Measurements from ENCODE around the gene IGDCC3. TPM values are rescaled to one million over a fixed set of nuclear protein-coding genes. Genes with fewer than 3 reads are reported as not detected.

IGDCC3 gene
- total RNA-seq, 4 donors from 2014 or later, result 0.82 to 5.5 TPM; not detected in 2

DNA sequence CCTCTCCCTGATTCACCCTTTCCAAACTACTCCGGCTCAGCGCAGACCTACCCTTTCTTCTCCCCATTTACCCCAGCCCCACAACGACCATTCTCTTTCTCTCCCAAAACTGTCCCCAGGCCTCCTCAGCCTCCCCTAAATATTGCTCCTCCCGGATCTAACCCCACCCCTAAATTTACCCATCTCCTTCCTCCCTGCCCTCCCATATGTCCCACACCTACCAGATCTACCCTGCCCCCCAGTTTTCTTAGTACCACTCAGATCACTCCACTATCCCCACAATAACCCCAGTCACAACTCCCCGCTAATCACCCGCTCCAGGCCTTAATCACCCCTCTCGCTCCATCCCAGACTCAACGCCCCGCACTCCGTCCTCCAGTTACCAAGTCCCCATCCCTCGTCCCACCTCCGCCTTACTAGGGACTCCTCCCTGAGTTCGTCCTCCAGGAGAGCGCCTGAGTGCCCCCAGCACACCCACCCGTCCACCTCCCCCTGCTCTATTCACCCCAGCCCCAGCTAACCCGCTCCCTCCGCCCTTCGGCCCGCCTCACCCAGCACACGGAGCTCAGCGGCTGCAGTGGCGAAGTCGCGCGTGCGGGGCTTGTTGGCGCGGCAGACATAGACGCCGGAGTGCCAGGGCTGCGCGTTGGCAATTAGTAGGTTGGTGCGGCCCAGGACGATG, 18.6 kb upstream of the IGDCC3 start:
- DNase-seq, result no peak
- H3K36me3 ChIP-seq, result no peaks in the 10 kb centered on the region
- intact Hi-C loops (cut with DNase I; ENCODE audit: low total_unique reads), result no loop called here
- no peak overlapping the region for H3K27ac ChIP-seq
- peaks cover 0 to 4% of the 10 kb centered on the region in 2 donors for H3K4me1 ChIP-seq
- no peak overlapping the region for H3K4me3 ChIP-seq
- TF ChIP-seq, protein P1, sequence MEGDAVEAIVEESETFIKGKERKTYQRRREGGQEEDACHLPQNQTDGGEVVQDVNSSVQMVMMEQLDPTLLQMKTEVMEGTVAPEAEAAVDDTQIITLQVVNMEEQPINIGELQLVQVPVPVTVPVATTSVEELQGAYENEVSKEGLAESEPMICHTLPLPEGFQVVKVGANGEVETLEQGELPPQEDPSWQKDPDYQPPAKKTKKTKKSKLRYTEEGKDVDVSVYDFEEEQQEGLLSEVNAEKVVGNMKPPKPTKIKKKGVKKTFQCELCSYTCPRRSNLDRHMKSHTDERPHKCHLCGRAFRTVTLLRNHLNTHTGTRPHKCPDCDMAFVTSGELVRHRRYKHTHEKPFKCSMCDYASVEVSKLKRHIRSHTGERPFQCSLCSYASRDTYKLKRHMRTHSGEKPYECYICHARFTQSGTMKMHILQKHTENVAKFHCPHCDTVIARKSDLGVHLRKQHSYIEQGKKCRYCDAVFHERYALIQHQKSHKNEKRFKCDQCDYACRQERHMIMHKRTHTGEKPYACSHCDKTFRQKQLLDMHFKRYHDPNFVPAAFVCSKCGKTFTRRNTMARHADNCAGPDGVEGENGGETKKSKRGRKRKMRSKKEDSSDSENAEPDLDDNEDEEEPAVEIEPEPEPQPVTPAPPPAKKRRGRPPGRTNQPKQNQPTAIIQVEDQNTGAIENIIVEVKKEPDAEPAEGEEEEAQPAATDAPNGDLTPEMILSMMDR (IDR thresholded peaks at IDR 0.05), result no peak
- no peak for TF ChIP-seq POLR2A (IDR thresholded peaks at IDR 0.05)
- no peaks in the 10 kb centered on the region for H3K9me3 ChIP-seq
- H3K27me3 ChIP-seq, result no peaks in the 10 kb centered on the region

DNA sequence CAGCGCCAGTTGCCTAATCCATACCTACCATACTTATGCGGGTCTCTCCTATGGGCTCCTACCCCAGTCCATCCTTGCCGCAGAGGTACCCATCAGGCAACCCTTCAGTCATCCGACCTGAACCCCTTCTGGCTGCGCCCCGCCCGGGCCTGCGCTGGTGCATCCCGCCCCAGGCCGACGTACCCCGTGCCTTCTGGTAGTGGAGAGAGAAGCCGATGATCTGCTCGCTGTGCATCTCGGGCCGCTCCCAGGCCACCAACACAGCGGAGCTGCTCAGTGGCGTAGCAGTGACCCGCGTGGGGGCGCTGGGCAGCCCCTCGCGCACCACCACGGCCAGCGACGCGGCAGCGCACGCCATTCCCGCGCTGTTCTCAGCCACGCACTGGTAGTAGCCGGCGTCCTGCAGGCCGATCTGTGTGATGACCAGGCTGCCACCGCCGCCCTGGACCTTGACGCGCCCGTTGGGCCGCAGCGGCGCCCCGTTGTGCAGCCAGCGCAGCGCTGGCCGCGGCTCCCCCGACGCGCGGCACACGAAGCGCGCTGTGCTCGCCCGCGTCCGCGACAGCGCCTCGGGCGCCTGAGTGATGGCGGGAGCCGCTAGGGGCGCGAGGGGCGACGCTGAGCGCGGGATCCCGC, 17.9 kb upstream of the IGDCC3 start:
- H3K36me3 ChIP-seq, result no peaks in the 10 kb centered on the region
- no peaks in the 10 kb centered on the region for H3K9me3 ChIP-seq
- H3K27ac ChIP-seq, result no peak overlapping the region
- no peaks in the 10 kb centered on the region for H3K4me1 ChIP-seq
- TF ChIP-seq, protein P1 (IDR thresholded peaks at IDR 0.05), result no peak
- TF ChIP-seq POLR2A (IDR thresholded peaks at IDR 0.05), result no peak
- intact Hi-C loops (cut with DNase I; ENCODE audit: low total_unique reads), result no loop called here
- no peak overlapping the region for H3K4me3 ChIP-seq
- no peak for DNase-seq
- no peaks in the 10 kb centered on the region for H3K27me3 ChIP-seq

DNA sequence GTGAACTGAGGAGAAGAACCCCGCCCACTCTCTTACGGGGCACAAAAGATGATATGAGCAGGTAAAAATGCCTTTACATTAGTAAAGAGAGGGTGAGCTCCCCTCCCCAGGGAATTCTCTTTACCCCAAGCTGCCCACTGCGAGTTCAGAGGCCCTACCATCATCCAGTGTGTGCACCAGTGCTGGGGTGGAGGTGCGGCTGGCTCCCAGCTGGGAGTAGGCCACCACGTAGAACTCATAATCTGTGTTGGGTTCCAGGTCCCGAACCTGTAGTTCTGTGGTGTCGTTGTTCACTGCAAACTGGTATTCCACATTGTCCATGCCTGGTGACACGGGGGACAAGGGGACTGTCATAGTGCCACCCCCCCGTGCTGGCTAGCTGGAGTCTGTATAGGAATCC, 17.1 kb upstream of the IGDCC3 start:
- Histone ChIP-seq H3K36me3 (no peaks in the 10 kb centered on the region), H3K9me3 (no peaks in the 10 kb centered on the region), H3K4me1 (no peaks in the 10 kb centered on the region), H3K27ac (no peak overlapping the region), H3K4me3 (no peak overlapping the region), H3K27me3 (no peaks in the 10 kb centered on the region)
- no peak for TF ChIP-seq POLR2A (IDR thresholded peaks at IDR 0.05)
- TF ChIP-seq, protein P1 (IDR thresholded peaks at IDR 0.05), result no peak
- intact Hi-C loops (cut with DNase I; ENCODE audit: low total_unique reads), result no loop called here
- DNase-seq, result no peak

DNA sequence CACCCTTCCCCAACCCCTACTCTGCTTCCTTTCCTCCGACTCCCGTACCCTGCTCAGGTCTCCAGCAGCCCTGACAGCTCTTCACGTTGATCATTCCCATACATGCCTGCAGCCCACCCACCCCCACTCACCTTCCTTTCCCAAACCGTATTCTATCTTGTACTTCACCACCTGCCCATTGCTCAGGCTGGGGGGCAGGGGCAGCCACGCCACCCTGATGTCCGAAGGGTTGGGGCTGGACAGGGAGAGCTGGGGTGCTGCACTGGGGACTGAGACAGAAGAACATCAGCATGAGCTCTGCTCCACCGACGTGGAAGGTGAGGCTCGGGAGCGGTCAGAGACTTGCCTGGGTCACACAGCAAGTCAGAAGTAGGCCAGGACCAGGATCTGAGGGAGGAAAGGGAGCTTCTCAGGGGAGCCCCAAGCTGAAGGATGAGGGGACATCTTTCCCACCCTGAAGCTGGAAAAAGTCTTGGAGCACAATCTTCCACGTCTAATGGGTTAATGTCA, 16.5 kb upstream of the IGDCC3 start:
- Histone ChIP-seq H3K9me3 (no peaks in the 10 kb centered on the region), H3K27ac (no peak overlapping the region), H3K4me1 (no peaks in the 10 kb centered on the region), H3K36me3 (no peaks in the 10 kb centered on the region), H3K27me3 (no peaks in the 10 kb centered on the region), H3K4me3 (no peak overlapping the region)
- intact Hi-C loops (cut with DNase I; ENCODE audit: low total_unique reads), result no loop called here
- no peak for TF ChIP-seq POLR2A (IDR thresholded peaks at IDR 0.05)
- TF ChIP-seq, protein P1 (IDR thresholded peaks at IDR 0.05), result no peak
- no peak for DNase-seq

DNA sequence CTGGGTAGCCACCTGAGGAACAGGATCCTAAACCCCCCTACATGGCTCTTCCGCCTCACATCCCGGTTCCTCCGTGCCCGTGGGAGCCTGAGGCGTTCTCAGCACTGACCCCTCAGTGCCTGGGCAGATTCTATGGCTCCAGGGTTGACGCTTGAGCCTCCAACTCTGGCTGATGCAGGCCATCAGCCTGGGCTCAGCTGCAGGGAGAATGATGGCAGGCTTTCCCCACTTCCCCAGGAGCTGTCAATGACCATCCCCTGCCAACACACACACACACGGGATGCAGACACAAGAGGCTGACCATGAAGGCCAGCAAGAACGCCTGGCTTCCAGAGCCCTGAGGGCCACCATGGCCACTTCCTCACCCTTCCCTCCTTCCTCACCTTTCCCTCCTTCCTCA, 15.8 kb upstream of the IGDCC3 start:
- H3K9me3 ChIP-seq, result no peaks in the 10 kb centered on the region
- no peaks in the 10 kb centered on the region for H3K27me3 ChIP-seq
- DNase-seq, result no peak
- no peak overlapping the region for H3K4me3 ChIP-seq
- no peaks in the 10 kb centered on the region for H3K36me3 ChIP-seq
- intact Hi-C loops (cut with DNase I; ENCODE audit: low total_unique reads), result no loop called here
- no peaks in the 10 kb centered on the region for H3K4me1 ChIP-seq
- no peak for TF ChIP-seq POLR2A (IDR thresholded peaks at IDR 0.05)
- TF ChIP-seq, protein P1 (IDR thresholded peaks at IDR 0.05), result no peak
- no peak overlapping the region for H3K27ac ChIP-seq

Data from uterus (tissue), 4 donors.